Stimulated activated CD8-positive, alpha-beta memory T cell treated with anti-CD3 and anti-CD28 coated beads, Interleukin-4, amount 100 ng/mL, for 1 hour (primary cell): Measurements from ENCODE around the gene DDX10.
"Not testable (repeated sequence)": the region's sequence is repeated elsewhere in the genome, so short reads cannot be mapped to it uniquely, and the experiment has no call there.

ENCODE experiments used
- DNase-seq, 2 donors: peaks; one replicate each; pipeline ENCODE4 v3.0.0-alpha.2; 2020; ENCODE audit warnings: low read depth in 2 of 2, low spot score in 1 of 2

Gene DDX10

DNA sequence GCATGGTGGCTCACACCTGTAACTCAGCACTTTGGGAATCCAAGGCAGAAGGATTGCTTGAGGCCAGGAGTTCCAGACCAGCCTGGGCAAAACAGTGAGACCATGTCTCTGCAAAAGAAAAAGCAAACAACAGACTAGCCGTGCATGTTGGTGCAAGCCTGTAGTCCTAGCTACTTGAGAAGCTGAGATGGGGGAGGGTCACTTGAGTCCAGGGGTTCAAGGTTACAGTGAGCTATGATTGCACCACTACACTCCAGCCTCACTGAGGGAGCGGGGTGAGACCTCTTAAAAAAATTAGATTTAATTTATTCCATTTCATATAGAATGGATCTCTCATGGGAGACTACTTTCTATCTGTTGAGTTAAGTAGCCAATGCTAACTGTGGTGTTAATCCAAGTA lies 50.4 kb downstream of the DDX10 start:
- DNase-seq = no peak

- DNase-seq = no peak
Observed at GRCh38 chr11:108718466-108718865, 53.6 kb downstream of the DDX10 start.

DNA sequence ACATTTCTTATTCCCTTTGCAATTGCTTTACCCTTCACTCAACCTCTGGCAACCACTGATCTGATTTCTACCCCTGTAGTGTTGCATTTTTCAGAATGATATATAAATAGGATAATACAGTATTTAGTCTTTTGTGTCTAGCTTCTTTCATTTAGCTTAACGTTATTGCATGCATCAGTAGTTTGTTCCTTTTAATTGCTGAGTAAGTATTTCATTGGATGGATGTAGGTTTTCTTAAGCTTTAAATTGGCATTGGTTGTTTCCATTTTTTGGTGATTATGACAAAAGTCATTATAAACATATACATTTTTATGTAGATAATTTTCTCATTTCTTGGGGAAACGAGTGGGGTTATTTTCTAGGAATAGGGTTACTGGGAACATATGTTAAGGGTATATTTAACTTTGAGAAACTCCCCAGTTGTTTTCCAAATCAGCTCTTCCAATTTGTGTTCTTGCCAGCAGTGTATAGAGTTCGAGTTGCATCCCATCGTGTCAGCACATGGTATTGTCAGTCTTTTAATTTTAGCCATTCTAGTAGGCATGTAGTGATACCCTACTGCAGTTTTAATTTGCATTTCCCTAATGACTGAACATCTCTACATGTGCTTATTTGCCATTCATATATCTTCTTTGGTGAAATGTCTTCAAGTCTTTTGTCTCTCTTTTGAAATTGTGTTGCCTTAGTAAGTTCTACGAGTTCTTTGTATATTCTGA lies 60.3 kb downstream of the DDX10 start:
- no peak for DNase-seq

- no peak for DNase-seq
Observed at GRCh38 chr11:108726077-108726800, 61.4 kb downstream of the DDX10 start.

GRCh38 chr11:108727665-108728064 lies 62.8 kb downstream of the DDX10 start:
- DNase-seq = no peak

DNA sequence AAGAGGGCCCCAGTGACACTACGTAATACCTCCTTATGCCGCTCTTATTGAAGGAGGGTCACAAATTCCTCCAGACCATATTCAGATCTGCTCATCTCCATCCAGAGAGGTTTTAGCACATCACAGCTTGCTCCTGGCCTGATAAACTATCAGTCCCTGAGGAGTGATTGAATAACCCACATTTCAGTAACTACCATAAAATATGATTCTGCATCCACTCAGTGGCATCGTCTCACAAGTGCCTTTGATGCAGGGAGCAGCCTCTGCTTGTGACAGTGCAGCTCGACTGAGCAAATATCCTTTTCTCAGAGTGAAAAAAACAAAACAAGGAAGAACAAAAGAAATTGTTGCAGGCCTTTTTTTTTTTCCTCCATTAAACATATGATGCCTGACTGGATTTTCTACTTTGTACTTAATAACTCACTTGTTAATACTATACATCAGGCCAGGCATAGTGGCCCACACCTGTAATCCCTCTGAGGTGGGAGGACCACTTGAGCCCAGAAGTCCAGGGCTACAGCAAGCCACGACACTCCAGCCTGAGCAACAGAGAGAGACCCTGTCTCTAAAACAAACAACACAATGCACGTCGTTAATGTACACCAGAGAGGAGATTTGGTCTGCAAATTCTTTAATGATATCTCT lies 64.5 kb downstream of the DDX10 start:
- DNase-seq = no peak

DNA sequence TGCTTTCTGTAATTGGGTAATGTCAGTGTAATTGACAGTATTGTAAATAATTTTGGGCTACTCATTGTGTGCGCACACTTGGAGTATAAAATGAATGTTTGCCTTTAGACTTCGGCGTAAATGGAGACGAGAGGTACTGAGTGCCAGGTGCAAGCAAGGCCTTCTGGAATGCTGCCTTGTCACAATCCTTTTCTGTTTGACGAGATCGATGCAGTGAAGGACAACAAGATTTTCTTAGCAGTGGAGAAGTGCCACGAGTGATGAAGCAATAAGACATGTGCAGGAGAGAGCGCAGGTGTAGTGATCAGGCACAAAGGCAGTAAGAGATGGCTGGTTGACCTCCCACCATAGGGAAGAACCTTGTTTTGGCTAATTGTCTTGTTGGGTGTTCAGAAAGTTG lies 67.5 kb downstream of the DDX10 start:
- no peak for DNase-seq

GRCh38 chr11:108733479-108734116 lies 68.7 kb downstream of the DDX10 start:
- no peak for DNase-seq

DNA sequence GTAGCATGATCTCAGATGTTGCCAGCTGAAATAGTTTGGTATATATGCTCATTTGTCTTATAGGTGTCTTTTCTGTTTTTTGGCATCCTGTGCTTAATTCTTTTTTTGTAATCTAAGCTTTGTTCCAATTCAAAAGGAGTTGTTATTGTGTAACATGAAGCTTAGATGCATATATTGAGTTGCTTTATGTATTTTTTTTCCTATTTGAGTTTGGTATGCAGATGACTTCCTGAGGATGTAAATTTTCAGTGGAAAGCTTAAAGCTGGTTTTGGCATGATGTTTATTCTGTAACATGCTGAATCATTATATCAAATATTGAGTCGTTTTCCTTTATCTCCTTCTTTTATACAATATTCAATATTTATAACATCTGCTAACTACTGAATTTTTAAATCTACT lies 69.4 kb downstream of the DDX10 start:
- no peak for DNase-seq

- DNase-seq = no peak
Observed at GRCh38 chr11:108734956-108735559, 70.2 kb downstream of the DDX10 start.

DNA sequence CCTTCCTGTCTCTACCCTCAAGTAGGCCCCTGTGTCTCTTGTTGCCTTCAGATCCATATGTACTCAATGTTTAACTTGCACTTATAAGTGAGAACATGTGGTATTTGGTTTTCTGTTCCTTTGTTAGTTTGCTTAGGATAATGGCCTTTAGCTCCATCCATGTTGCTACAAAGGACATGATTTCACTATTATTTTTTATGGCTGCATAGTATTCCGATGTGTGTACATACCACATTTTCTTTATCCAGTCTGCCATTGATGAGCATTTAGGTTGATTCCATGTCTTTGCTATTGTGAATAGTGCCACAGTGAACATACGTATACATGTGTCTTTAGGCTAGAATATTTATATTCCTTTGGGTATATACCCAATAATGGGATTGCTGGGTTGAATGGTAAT lies 75.3 kb downstream of the DDX10 start:
- DNase-seq = not testable (repeated sequence)

GRCh38 chr11:108743851-108744250 lies 79.0 kb downstream of the DDX10 start:
- no peak for DNase-seq

- no peak for DNase-seq
Observed at GRCh38 chr11:108748968-108749367, 84.1 kb downstream of the DDX10 start.

- DNase-seq = no peak
Observed at GRCh38 chr11:108751444-108751843, 86.6 kb downstream of the DDX10 start.

- DNase-seq = no peak
Observed at GRCh38 chr11:108752297-108752751, 87.5 kb downstream of the DDX10 start.

- no peak for DNase-seq
Observed at GRCh38 chr11:108754901-108755625, 90.2 kb downstream of the DDX10 start.

- no peak for DNase-seq
Observed at GRCh38 chr11:108757630-108758029, 92.8 kb downstream of the DDX10 start.

DNA sequence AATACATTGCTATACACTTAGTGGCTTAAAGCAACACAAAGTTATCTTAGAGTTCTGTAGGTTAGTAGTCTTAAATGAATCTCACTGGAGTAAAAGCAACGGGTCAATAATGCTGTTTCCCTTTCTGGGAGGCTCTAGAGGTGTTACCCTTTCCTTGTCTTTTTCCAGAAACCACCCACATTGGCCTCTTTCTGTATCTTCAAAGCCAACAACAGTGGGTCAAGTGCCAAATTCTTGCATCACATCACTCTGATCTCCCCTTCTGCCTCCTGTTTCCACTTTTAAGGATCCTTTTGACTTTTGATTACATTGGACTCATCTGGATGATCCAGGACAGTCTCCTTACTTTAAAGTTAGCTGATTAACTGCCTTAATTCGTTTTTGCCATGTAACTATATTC lies 93.6 kb downstream of the DDX10 start:
- no peak for DNase-seq

- DNase-seq = no peak
Observed at GRCh38 chr11:108766596-108767173, 101.8 kb downstream of the DDX10 start.

- no peak for DNase-seq
Observed at GRCh38 chr11:108768370-108768769, 103.5 kb downstream of the DDX10 start.
